ENCODE data around the gene SLC35D2.

- TF ChIP-seq, protein P1, sequence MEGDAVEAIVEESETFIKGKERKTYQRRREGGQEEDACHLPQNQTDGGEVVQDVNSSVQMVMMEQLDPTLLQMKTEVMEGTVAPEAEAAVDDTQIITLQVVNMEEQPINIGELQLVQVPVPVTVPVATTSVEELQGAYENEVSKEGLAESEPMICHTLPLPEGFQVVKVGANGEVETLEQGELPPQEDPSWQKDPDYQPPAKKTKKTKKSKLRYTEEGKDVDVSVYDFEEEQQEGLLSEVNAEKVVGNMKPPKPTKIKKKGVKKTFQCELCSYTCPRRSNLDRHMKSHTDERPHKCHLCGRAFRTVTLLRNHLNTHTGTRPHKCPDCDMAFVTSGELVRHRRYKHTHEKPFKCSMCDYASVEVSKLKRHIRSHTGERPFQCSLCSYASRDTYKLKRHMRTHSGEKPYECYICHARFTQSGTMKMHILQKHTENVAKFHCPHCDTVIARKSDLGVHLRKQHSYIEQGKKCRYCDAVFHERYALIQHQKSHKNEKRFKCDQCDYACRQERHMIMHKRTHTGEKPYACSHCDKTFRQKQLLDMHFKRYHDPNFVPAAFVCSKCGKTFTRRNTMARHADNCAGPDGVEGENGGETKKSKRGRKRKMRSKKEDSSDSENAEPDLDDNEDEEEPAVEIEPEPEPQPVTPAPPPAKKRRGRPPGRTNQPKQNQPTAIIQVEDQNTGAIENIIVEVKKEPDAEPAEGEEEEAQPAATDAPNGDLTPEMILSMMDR (IDR thresholded peaks at IDR 0.05) = no peak
- no peak for TF ChIP-seq EP300 (IDR thresholded peaks at IDR 0.05)
Measured at GRCh38 chr9:96395964-96396363, 12.5 kb upstream of the SLC35D2 start.
